BJ (cell line): Measurements from ENCODE around the gene CEP104. TPM values are rescaled to one million over a fixed set of nuclear protein-coding genes. Genes with fewer than 3 reads are reported as not detected.
A peak's percentile ranks its signal among the peaks of the same experiment; 100 is the strongest.

ENCODE experiments used
- CTCF ChIA-PET: fragments of 350-600 bp; formaldehyde crosslinking; extraction: SDS; loops from one replicate; lab custom pipeline; 2021; ENCODE audit warnings: antibody characterized with exemption, inconsistent platforms; lab: Yijun Ruan, JAX
- POLR2A ChIA-PET: fragments of 300-600 bp; sonication (Branson Sonifier 250); formaldehyde crosslinking; extraction: SDS; loops from one replicate; lab custom pipeline; 2021; ENCODE audit warnings: antibody characterized with exemption; lab: Charles Lee
- DNase-seq: peaks from one replicate; pipeline ENCODE4 v3.0.0-alpha.2; 2011; ENCODE audit warnings: low read depth
- H3K27me3 ChIP-seq: 2 replicates; pipeline ENCODE4 v1.6.0; 2011; ENCODE audit warnings: low read length; ENCODE audit not compliant: control insufficient read depth, insufficient read depth
- H3K36me3 ChIP-seq: 2 replicates; pipeline ENCODE4 v1.5.1; 2011; ENCODE audit warnings: low read length; ENCODE audit not compliant: control insufficient read depth, insufficient read depth
- H3K4me3 ChIP-seq: 2 replicates; pipeline ENCODE4 v1.5.1; 2011; ENCODE audit warnings: low read depth, mild to moderate bottlenecking, control low read depth, low read length
- polyA plus RNA-seq: library from polyadenylated mRNA; depleted of rRNA; stranded (reverse); fragments of >200 nt; gene quantifications from 2 replicates; pipeline ENCODE4 v1.2.3, GENCODE V29; 2011
- TF ChIP-seq, protein P1 (sequence below): IDR thresholded peaks from 2 replicates; pipeline ENCODE4 v1.5.1; 2011; ENCODE audit warnings: low read depth, mild to moderate bottlenecking, control low read depth, inconsistent platforms, low read length, moderate library complexity; ENCODE audit not compliant: insufficient read depth

CEP104 gene
- polyA plus RNA-seq, 1 experiment = 19.5 TPM

DNA sequence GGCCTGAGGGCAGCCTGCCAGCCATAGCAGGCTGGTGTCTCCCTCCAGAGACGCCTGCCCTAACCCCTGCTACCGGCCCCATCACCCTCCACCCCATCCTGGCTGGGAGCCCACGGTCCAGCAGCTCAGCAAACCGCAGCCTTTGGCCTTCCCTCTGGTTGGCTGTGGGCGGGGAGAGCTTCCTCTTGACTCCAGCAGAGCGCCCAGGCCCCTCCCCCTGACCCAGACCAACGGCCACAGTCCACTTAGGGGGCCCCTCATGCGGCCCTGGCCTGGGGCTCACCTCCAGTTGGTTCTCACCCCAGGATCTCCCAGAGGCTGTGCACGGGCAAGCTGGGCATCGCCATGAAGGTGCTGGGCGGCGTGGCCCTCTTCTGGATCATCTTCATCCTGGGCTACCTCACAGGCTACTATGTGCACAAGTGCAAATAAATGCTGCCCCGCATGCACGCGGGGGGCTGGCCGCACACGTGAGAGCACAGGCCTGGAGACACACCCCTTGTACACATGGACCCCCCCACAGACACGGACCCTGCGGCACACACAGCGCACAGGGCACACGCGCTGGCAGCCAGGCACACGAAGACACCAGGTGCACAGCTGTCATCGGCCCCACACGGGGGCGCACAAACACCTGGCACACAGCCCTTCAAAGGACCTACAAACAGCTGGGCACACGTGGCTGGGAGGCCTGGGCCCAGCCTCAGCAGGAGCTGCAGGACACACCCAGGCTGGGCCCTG is 81.4 kb downstream of the CEP104 start:
- H3K27me3 ChIP-seq = no peaks in the 10 kb centered on the region
- ChIA-PET CTCF (no interaction called here), POLR2A (no interaction called here)
- TF ChIP-seq, protein P1, sequence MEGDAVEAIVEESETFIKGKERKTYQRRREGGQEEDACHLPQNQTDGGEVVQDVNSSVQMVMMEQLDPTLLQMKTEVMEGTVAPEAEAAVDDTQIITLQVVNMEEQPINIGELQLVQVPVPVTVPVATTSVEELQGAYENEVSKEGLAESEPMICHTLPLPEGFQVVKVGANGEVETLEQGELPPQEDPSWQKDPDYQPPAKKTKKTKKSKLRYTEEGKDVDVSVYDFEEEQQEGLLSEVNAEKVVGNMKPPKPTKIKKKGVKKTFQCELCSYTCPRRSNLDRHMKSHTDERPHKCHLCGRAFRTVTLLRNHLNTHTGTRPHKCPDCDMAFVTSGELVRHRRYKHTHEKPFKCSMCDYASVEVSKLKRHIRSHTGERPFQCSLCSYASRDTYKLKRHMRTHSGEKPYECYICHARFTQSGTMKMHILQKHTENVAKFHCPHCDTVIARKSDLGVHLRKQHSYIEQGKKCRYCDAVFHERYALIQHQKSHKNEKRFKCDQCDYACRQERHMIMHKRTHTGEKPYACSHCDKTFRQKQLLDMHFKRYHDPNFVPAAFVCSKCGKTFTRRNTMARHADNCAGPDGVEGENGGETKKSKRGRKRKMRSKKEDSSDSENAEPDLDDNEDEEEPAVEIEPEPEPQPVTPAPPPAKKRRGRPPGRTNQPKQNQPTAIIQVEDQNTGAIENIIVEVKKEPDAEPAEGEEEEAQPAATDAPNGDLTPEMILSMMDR = peak; percentile 14; the same call in 1 of the 2 replicates
- H3K36me3 ChIP-seq = peaks cover 10% of the 10 kb centered on the region
- H3K4me3 ChIP-seq = no peak overlapping the region
- DNase-seq = no peak

DNA sequence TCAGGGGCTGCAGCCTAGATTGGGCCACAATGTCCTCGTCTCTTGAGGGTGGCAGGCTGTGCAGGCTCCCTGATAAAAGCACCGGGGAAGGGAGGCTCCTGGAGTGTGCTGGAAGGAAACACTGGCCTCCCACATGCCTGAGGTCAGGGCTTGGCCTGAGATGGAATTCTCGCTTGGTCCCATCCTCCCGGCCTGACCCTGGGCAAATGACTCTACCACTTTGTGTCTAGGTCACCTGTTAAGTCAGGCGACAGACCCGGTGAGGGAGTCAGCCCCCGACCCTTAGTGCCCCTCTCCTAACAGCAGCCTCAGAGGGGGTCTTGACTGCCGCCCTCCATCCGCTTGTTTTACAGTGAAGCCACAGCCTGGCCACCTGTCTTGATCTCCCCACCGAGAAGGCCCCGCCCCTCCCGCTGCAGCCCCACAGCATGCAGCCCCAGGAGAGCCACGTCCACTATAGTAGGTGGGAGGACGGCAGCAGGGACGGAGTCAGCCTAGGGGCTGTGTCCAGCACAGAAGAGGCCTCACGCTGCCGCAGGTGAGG is 82.0 kb downstream of the CEP104 start:
- peaks cover 8% of the 10 kb centered on the region for H3K36me3 ChIP-seq
- POLR2A ChIA-PET = no interaction called here
- CTCF ChIA-PET = no interaction called here
- TF ChIP-seq, protein P1 = no peak
- no peak overlapping the region for H3K4me3 ChIP-seq
- H3K27me3 ChIP-seq = no peaks in the 10 kb centered on the region
- no peak for DNase-seq

DNA sequence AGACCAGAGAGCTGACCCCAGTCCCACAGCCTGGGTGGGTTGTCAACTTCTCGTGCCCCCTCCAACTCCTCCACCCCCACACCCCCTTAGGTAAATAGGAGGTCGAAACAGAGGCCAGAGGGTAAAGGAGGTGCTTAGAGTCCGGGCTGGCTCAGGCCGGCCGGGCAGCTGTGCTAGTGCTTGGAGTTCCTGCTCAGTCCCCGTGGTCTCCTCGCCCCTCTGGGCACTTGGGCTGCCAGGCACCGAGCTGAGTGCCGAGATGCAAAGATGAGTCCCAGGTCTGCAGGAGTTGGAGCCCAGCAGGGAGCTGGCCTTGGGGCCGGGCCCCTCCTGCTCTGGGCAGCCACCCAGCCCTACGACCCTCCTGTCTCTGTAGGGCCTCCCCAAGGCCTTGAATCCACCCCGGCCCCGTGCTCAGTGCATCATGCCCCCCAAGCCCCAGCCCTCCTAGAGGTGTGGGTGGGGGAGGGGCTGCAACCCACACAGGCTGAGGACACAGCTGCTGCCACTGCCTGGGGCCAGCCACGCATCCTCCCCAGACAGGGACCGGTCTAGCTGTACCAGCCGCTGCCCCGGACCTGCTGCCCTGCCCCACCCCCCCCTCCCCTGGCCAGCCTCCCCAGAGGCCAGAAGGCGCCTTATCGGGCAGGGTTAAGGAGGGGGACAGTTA is 82.6 kb downstream of the CEP104 start:
- Histone ChIP-seq H3K4me3 (no peak overlapping the region), H3K36me3 (peaks cover 4% of the 10 kb centered on the region), H3K27me3 (no peaks in the 10 kb centered on the region)
- ChIA-PET POLR2A (no interaction called here), CTCF (interaction anchor here (0.7 to 1.4 kb wide), 3 partner anchors 13 to 321 kb away, joined by 3 read pairs; no protein-coding TSS in a partner anchor)
- TF ChIP-seq, protein P1 = no peak
- no peak for DNase-seq

DNA sequence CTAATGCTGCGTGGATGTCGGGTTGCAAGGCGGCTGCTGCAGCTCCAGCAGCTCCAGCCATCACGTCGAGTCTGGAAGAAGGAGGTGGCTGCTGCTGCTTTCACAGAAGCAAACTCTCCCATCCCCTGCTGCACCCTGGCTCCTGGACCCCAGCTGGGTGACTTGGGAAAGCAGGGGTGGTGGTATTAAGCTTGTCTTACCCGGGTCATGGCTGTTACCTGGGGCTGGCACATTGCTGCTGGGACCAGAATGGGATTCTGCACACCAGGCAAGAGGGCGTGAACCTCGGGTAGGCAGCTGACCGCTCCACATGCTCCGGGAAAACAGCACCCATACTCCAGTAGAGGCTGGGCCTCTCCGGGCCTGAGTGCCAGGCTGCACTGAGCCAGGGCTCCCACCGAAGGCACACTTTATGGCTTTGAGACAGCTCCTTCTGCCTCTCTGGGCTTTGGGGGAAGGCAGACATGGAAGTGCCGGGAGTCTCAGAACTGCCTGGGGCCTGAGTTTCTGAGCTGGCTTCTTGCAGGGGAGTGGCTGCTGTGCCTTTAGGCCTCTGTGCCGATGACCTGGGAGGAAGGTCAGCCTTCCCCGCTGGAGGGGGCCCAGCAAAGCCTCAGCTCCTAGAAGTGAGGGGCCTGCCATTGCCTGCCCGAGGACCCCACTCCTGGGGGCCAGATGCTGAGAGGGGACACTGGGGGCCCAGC is 83.3 kb downstream of the CEP104 start:
- Histone ChIP-seq H3K4me3 (no peak overlapping the region), H3K36me3 (no peaks in the 10 kb centered on the region; the same call in 1 of the 2 replicates), H3K27me3 (no peaks in the 10 kb centered on the region)
- TF ChIP-seq, protein P1 = no peak
- CTCF ChIA-PET = interaction anchor here (0.7 to 1.4 kb wide), 3 partner anchors 13 to 321 kb away, joined by 3 read pairs; no protein-coding TSS in a partner anchor
- DNase-seq = no peak
- POLR2A ChIA-PET = no interaction called here
